ENCODE results near the gene RFC3.

RFC3 gene

DNA sequence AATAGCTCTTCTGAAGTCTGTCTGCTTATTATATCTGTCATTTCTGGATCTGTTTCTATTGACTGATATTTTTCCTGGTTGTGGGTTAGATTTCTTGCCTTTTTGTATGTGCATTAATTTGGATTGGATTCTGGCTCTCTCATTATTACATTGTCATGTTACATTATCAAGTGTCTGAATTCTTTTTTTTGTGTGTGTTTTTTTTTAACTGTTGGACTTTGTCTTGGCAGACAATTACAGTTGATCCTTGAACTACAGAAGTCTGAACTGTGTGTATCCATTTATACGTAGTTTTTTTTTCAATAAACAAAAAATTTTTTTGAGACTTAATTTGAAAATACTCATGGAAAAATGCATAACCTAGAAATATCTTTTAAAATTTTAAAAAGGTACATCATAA is 22.5 kb downstream of the RFC3 start:
- H3K27ac ChIP-seq (replicated peaks), result no peak overlapping the region
- no peak for DNase-seq (ENCODE audit: low read depth in 1 of 2, low spot score in 1 of 2)
- no peak overlapping the region for H3K4me3 ChIP-seq (replicated peaks; ENCODE audit: insufficient read depth, low read length)
- TF ChIP-seq, protein P1, sequence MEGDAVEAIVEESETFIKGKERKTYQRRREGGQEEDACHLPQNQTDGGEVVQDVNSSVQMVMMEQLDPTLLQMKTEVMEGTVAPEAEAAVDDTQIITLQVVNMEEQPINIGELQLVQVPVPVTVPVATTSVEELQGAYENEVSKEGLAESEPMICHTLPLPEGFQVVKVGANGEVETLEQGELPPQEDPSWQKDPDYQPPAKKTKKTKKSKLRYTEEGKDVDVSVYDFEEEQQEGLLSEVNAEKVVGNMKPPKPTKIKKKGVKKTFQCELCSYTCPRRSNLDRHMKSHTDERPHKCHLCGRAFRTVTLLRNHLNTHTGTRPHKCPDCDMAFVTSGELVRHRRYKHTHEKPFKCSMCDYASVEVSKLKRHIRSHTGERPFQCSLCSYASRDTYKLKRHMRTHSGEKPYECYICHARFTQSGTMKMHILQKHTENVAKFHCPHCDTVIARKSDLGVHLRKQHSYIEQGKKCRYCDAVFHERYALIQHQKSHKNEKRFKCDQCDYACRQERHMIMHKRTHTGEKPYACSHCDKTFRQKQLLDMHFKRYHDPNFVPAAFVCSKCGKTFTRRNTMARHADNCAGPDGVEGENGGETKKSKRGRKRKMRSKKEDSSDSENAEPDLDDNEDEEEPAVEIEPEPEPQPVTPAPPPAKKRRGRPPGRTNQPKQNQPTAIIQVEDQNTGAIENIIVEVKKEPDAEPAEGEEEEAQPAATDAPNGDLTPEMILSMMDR (IDR thresholded peaks at IDR 0.05; ENCODE audit: insufficient read depth, low read length), result no peak
- no peak for TF ChIP-seq POLR2AphosphoS5 (IDR thresholded peaks at IDR 0.05; ENCODE audit: low read depth)
- H3K27me3 ChIP-seq (ENCODE audit: insufficient read depth, poor library complexity, severe bottlenecking), result no peaks in the 10 kb centered on the region

DNA sequence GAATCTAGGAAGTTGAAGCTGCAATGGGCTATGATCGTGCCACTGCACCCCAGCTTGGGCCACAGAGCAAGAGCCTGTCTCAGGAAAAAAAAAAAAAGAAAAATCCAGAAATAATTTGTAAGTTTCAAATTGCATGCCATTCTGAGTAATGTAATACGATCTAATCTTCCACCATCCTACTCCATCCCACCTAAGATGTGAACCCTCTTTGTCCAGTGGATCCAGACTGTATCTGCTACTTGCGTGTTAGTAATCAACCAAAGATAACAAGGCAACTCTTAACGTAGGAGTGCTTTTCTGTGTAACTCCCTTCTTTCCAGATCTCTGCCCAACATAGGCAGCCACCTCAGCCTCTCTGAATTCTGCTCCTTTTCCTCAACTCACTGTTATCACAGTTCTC is 24.3 kb downstream of the RFC3 start:
- DNase-seq (ENCODE audit: low read depth in 1 of 2, low spot score in 1 of 2), result no peak
- TF ChIP-seq, protein P1 (IDR thresholded peaks at IDR 0.05; ENCODE audit: insufficient read depth, low read length), result no peak
- TF ChIP-seq, protein P2, sequence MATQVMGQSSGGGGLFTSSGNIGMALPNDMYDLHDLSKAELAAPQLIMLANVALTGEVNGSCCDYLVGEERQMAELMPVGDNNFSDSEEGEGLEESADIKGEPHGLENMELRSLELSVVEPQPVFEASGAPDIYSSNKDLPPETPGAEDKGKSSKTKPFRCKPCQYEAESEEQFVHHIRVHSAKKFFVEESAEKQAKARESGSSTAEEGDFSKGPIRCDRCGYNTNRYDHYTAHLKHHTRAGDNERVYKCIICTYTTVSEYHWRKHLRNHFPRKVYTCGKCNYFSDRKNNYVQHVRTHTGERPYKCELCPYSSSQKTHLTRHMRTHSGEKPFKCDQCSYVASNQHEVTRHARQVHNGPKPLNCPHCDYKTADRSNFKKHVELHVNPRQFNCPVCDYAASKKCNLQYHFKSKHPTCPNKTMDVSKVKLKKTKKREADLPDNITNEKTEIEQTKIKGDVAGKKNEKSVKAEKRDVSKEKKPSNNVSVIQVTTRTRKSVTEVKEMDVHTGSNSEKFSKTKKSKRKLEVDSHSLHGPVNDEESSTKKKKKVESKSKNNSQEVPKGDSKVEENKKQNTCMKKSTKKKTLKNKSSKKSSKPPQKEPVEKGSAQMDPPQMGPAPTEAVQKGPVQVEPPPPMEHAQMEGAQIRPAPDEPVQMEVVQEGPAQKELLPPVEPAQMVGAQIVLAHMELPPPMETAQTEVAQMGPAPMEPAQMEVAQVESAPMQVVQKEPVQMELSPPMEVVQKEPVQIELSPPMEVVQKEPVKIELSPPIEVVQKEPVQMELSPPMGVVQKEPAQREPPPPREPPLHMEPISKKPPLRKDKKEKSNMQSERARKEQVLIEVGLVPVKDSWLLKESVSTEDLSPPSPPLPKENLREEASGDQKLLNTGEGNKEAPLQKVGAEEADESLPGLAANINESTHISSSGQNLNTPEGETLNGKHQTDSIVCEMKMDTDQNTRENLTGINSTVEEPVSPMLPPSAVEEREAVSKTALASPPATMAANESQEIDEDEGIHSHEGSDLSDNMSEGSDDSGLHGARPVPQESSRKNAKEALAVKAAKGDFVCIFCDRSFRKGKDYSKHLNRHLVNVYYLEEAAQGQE (IDR thresholded peaks at IDR 0.05; ENCODE audit: insufficient replicate concordance, low read depth), result no peak
- no peak for TF ChIP-seq POLR2AphosphoS5 (IDR thresholded peaks at IDR 0.05; ENCODE audit: low read depth)
- no peak for TF ChIP-seq SPI1 (IDR thresholded peaks at IDR 0.05; ENCODE audit: borderline replicate concordance, low read depth)
- TF ChIP-seq GABPA (IDR thresholded peaks at IDR 0.05; ENCODE audit: low read depth), result no peak
- H3K27ac ChIP-seq (replicated peaks), result no peak overlapping the region
- no peaks in the 10 kb centered on the region for H3K27me3 ChIP-seq (ENCODE audit: insufficient read depth, poor library complexity, severe bottlenecking)
- H3K4me3 ChIP-seq (replicated peaks; ENCODE audit: insufficient read depth, low read length), result no peak overlapping the region

DNA sequence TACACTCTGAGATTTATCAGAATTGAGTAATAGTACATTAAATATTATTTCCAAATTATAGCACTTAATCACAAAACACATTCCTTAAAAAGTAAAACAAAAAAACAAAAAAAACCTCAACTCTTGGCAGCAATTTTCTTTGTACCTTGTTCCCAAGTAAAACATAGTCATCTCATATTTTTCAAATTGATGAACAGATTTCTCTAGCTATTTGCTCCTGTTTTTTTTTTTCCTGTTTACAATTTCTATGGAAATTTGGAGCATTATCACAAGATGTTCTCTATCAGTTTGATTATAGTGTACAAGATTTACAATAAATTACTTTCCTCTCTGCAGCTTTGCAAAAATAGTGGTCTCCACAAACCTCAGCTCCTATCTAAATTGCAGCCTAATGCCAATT is 25.0 kb downstream of the RFC3 start:
- TF ChIP-seq SPI1 (IDR thresholded peaks at IDR 0.05; ENCODE audit: borderline replicate concordance, low read depth) (no peak), GABPA (IDR thresholded peaks at IDR 0.05; ENCODE audit: low read depth) (no peak), POLR2AphosphoS5 (IDR thresholded peaks at IDR 0.05; ENCODE audit: low read depth) (no peak)
- TF ChIP-seq, protein P1 (IDR thresholded peaks at IDR 0.05; ENCODE audit: insufficient read depth, low read length), result no peak
- TF ChIP-seq, protein P2 (IDR thresholded peaks at IDR 0.05; ENCODE audit: insufficient replicate concordance, low read depth), result no peak
- H3K4me3 ChIP-seq (replicated peaks; ENCODE audit: insufficient read depth, low read length), result no peak overlapping the region
- no peaks in the 10 kb centered on the region for H3K27me3 ChIP-seq (ENCODE audit: insufficient read depth, poor library complexity, severe bottlenecking)
- no peak for DNase-seq (ENCODE audit: low read depth in 1 of 2, low spot score in 1 of 2)
- H3K27ac ChIP-seq (replicated peaks), result no peak overlapping the region

DNA sequence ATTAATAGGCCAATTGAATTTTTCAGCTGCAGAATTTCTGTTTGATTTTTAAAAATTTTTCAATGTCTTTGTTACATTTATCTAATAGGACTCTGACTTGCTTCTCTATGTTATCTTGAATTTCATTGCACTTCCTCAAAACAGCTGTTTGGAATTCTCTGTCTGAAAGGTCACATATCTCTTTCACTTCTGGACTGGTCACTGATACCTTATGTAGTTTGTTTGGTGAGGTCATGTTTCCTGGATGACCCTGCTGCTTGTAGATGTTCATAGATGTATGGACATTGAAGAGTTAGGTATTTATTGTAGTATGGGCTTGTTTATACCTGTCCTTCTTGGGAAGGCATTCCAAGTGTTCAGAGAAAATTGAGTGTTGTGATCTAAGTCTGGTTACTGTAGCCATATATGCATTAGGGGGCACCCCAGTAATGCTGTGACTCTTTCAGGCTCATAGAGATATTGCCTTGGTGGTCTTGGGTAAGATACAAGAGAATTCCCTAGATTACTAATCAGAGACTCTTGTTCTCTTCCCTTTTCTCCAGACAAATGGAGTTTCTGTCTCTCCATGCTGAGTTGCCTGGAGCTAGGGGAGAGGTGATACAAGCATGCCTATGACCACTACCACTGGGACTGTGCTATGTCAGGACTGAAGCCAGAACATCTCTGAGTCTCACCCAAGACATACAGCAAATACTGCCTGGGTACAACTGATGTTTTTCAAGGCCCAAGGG is 27.8 kb downstream of the RFC3 start:
- DNase-seq (ENCODE audit: low read depth in 1 of 2, low spot score in 1 of 2), result no peak
- TF ChIP-seq GABPA (IDR thresholded peaks at IDR 0.05; ENCODE audit: low read depth) (no peak), POLR2AphosphoS5 (IDR thresholded peaks at IDR 0.05; ENCODE audit: low read depth) (no peak), SPI1 (IDR thresholded peaks at IDR 0.05; ENCODE audit: borderline replicate concordance, low read depth) (peak; percentile 48; the same call in 1 of the 2 replicates)
- TF ChIP-seq, protein P1 (IDR thresholded peaks at IDR 0.05; ENCODE audit: insufficient read depth, low read length), result no peak
- TF ChIP-seq, protein P2 (IDR thresholded peaks at IDR 0.05; ENCODE audit: insufficient replicate concordance, low read depth), result no peak
- no peak overlapping the region for H3K4me3 ChIP-seq (replicated peaks; ENCODE audit: insufficient read depth, low read length)
- H3K27me3 ChIP-seq (ENCODE audit: insufficient read depth, poor library complexity, severe bottlenecking), result no peaks in the 10 kb centered on the region
- no peak overlapping the region for H3K27ac ChIP-seq (replicated peaks)
